Activated CD8-positive, alpha-beta T cell treated with anti-CD3 and anti-CD28 coated beads, Interleukin-2, amount 10 ng/mL, durations not matched to agents 7 days and 5 days (primary cell): Measurements from ENCODE around the gene ADCY2. TPM values are rescaled to one million over a fixed set of nuclear protein-coding genes. Genes with fewer than 3 reads are reported as not detected.

Source experiments
- ATAC-seq: fragments of 150-1000 bp; cut with Tn5 transposase; one replicate; pipeline ENCODE4 v1.10.0; 2021; ENCODE audit warnings: moderate library complexity
- CTCF ChIA-PET: fragments of 350-600 bp; sonication (Branson Sonifier 250); formaldehyde crosslinking; loops from one replicate; lab custom pipeline; 2021; ENCODE audit warnings: antibody characterized with exemption; lab: Charles Lee
- POLR2A ChIA-PET: fragments of 350-600 bp; sonication (Branson Sonifier 250); formaldehyde crosslinking; loops from one replicate; lab custom pipeline; 2021; ENCODE audit warnings: antibody characterized with exemption; lab: Charles Lee
- DNase-seq: peaks from one replicate; pipeline ENCODE4 v3.0.0-alpha.2; 2020
- H3K27ac Mint-ChIP-seq: one replicate; pipeline ENCODE4 v1.8.0; 2021; ENCODE audit warnings: mild to moderate bottlenecking, mixed read lengths
- H3K27me3 Mint-ChIP-seq: one replicate; pipeline ENCODE4 v1.8.0; 2021; ENCODE audit warnings: low read depth, mixed read lengths
- H3K36me3 Mint-ChIP-seq: one replicate; pipeline ENCODE4 v1.8.0; 2021; ENCODE audit warnings: low read depth, mixed read lengths
- H3K4me1 Mint-ChIP-seq: one replicate; pipeline ENCODE4 v1.8.0; 2021; ENCODE audit warnings: low read depth, mixed read lengths
- H3K4me3 Mint-ChIP-seq: one replicate; pipeline ENCODE4 v1.8.0; 2021; ENCODE audit warnings: mild to moderate bottlenecking, mixed read lengths
- H3K9me3 Mint-ChIP-seq: one replicate; pipeline ENCODE4 v1.8.0; 2022; ENCODE audit warnings: mixed read lengths; ENCODE audit not compliant: insufficient read depth
- total RNA-seq, 2 experiments: library from RNA; stranded (reverse); gene quantifications; one replicate each; pipeline ENCODE4 v1.2.3, GENCODE V29; 2021

ADCY2 gene
- total RNA-seq, 2 experiments from 2014 or later, result not detected

- CTCF ChIA-PET, result no interaction called here
- Mint-ChIP-seq H3K27me3 (no peaks in the 10 kb centered on the region), H3K9me3 (no peaks in the 10 kb centered on the region), H3K36me3 (no peaks in the 10 kb centered on the region), H3K4me3 (no peak overlapping the region), H3K27ac (no peak overlapping the region), H3K4me1 (no peaks in the 10 kb centered on the region)
- POLR2A ChIA-PET, result no interaction called here
- DNase-seq, result no peak
- ATAC-seq, result no peak
Measured at GRCh38 chr5:7622498-7622897, 226.6 kb downstream of the ADCY2 start.

- Mint-ChIP-seq H3K9me3 (no peaks in the 10 kb centered on the region), H3K4me3 (no peak overlapping the region), H3K36me3 (no peaks in the 10 kb centered on the region), H3K27me3 (no peaks in the 10 kb centered on the region), H3K27ac (no peak overlapping the region), H3K4me1 (no peaks in the 10 kb centered on the region)
- POLR2A ChIA-PET, result no interaction called here
- no peak for DNase-seq
- ATAC-seq, result no peak
- CTCF ChIA-PET, result no interaction called here
Measured at GRCh38 chr5:7625740-7626139, 229.8 kb downstream of the ADCY2 start.

- Mint-ChIP-seq H3K4me3 (no peak overlapping the region), H3K4me1 (no peaks in the 10 kb centered on the region), H3K27me3 (no peaks in the 10 kb centered on the region), H3K36me3 (no peaks in the 10 kb centered on the region), H3K9me3 (no peaks in the 10 kb centered on the region), H3K27ac (no peak overlapping the region)
- DNase-seq (no peak), ATAC-seq (no peak)
- ChIA-PET CTCF (no interaction called here), POLR2A (no interaction called here)
Measured at GRCh38 chr5:7628248-7628647, 232.3 kb downstream of the ADCY2 start.

GRCh38 chr5:7628820-7629219 is 232.9 kb downstream of the ADCY2 start:
- Mint-ChIP-seq H3K27me3 (no peaks in the 10 kb centered on the region), H3K36me3 (no peaks in the 10 kb centered on the region), H3K4me3 (no peak overlapping the region), H3K9me3 (no peaks in the 10 kb centered on the region), H3K27ac (no peak overlapping the region), H3K4me1 (no peaks in the 10 kb centered on the region)
- CTCF ChIA-PET, result no interaction called here
- ATAC-seq, result no peak
- no peak for DNase-seq
- POLR2A ChIA-PET, result no interaction called here

- ChIA-PET POLR2A (no interaction called here), CTCF (no interaction called here)
- no peak overlapping the region for H3K4me3 Mint-ChIP-seq
- H3K27me3 Mint-ChIP-seq, result no peaks in the 10 kb centered on the region
- DNase-seq, result no peak
- no peaks in the 10 kb centered on the region for H3K36me3 Mint-ChIP-seq
- H3K27ac Mint-ChIP-seq, result no peak overlapping the region
- no peaks in the 10 kb centered on the region for H3K4me1 Mint-ChIP-seq
- no peak for ATAC-seq
- H3K9me3 Mint-ChIP-seq, result no peaks in the 10 kb centered on the region
Measured at GRCh38 chr5:7629561-7629960, 233.6 kb downstream of the ADCY2 start.

- no peak overlapping the region for H3K27ac Mint-ChIP-seq
- no peaks in the 10 kb centered on the region for H3K36me3 Mint-ChIP-seq
- DNase-seq, result no peak
- CTCF ChIA-PET, result no interaction called here
- no peak overlapping the region for H3K4me3 Mint-ChIP-seq
- H3K4me1 Mint-ChIP-seq, result no peaks in the 10 kb centered on the region
- H3K27me3 Mint-ChIP-seq, result no peaks in the 10 kb centered on the region
- ATAC-seq, result no peak
- H3K9me3 Mint-ChIP-seq, result no peaks in the 10 kb centered on the region
- POLR2A ChIA-PET, result no interaction called here
Measured at GRCh38 chr5:7634837-7635236, 238.9 kb downstream of the ADCY2 start.

GRCh38 chr5:7638456-7638855 is 242.5 kb downstream of the ADCY2 start:
- ChIA-PET POLR2A (no interaction called here), CTCF (no interaction called here)
- ATAC-seq, result no peak
- H3K36me3 Mint-ChIP-seq, result no peaks in the 10 kb centered on the region
- H3K9me3 Mint-ChIP-seq, result no peaks in the 10 kb centered on the region
- no peaks in the 10 kb centered on the region for H3K4me1 Mint-ChIP-seq
- DNase-seq, result no peak
- H3K27me3 Mint-ChIP-seq, result no peaks in the 10 kb centered on the region
- H3K27ac Mint-ChIP-seq, result no peak overlapping the region
- no peak overlapping the region for H3K4me3 Mint-ChIP-seq

GRCh38 chr5:7642029-7642428 is 246.1 kb downstream of the ADCY2 start:
- no peaks in the 10 kb centered on the region for H3K27me3 Mint-ChIP-seq
- no peaks in the 10 kb centered on the region for H3K4me1 Mint-ChIP-seq
- H3K9me3 Mint-ChIP-seq, result peaks cover 6% of the 10 kb centered on the region
- no peak overlapping the region for H3K4me3 Mint-ChIP-seq
- no peaks in the 10 kb centered on the region for H3K36me3 Mint-ChIP-seq
- CTCF ChIA-PET, result no interaction called here
- no peak for DNase-seq
- ATAC-seq, result no peak
- POLR2A ChIA-PET, result no interaction called here
- H3K27ac Mint-ChIP-seq, result no peak overlapping the region

- POLR2A ChIA-PET, result no interaction called here
- H3K9me3 Mint-ChIP-seq, result peaks cover 6% of the 10 kb centered on the region
Measured at GRCh38 chr5:7644723-7645122, 248.8 kb downstream of the ADCY2 start.

GRCh38 chr5:7650755-7651154 is 254.8 kb downstream of the ADCY2 start:
- Mint-ChIP-seq H3K27ac (no peak overlapping the region), H3K4me1 (no peaks in the 10 kb centered on the region), H3K4me3 (no peak overlapping the region), H3K27me3 (no peaks in the 10 kb centered on the region), H3K9me3 (no peaks in the 10 kb centered on the region), H3K36me3 (no peaks in the 10 kb centered on the region)
- no peak for DNase-seq
- no peak for ATAC-seq
- POLR2A ChIA-PET, result no interaction called here
- CTCF ChIA-PET, result no interaction called here

More at GRCh38 chr5:7644723-7645122, 248.8 kb downstream of the ADCY2 start:
- H3K4me1 Mint-ChIP-seq, result no peaks in the 10 kb centered on the region
- no peak for ATAC-seq
- CTCF ChIA-PET, result no interaction called here
- H3K4me3 Mint-ChIP-seq, result no peak overlapping the region
- DNase-seq, result no peak
- H3K27ac Mint-ChIP-seq, result no peak overlapping the region
- H3K27me3 Mint-ChIP-seq, result no peaks in the 10 kb centered on the region
- no peaks in the 10 kb centered on the region for H3K36me3 Mint-ChIP-seq

- Mint-ChIP-seq H3K4me1 (no peaks in the 10 kb centered on the region), H3K9me3 (no peaks in the 10 kb centered on the region), H3K36me3 (no peaks in the 10 kb centered on the region), H3K27me3 (no peaks in the 10 kb centered on the region), H3K4me3 (no peak overlapping the region), H3K27ac (no peak overlapping the region)
- ATAC-seq, result no peak
- ChIA-PET CTCF (no interaction called here), POLR2A (no interaction called here)
- DNase-seq, result no peak
Measured at GRCh38 chr5:7653046-7653445, 257.1 kb downstream of the ADCY2 start.

- Mint-ChIP-seq H3K4me1 (no peaks in the 10 kb centered on the region), H3K36me3 (no peaks in the 10 kb centered on the region), H3K27me3 (no peaks in the 10 kb centered on the region), H3K4me3 (no peak overlapping the region), H3K9me3 (no peaks in the 10 kb centered on the region), H3K27ac (no peak overlapping the region)
- ChIA-PET POLR2A (no interaction called here), CTCF (no interaction called here)
- no peak for ATAC-seq
- no peak for DNase-seq
Measured at GRCh38 chr5:7657153-7657552, 261.2 kb downstream of the ADCY2 start.

GRCh38 chr5:7659420-7659819 is 263.5 kb downstream of the ADCY2 start:
- no peak overlapping the region for H3K27ac Mint-ChIP-seq
- no peaks in the 10 kb centered on the region for H3K9me3 Mint-ChIP-seq
- DNase-seq (no peak), ATAC-seq (no peak)
- H3K36me3 Mint-ChIP-seq, result no peaks in the 10 kb centered on the region
- H3K27me3 Mint-ChIP-seq, result no peaks in the 10 kb centered on the region
- H3K4me3 Mint-ChIP-seq, result no peak overlapping the region
- H3K4me1 Mint-ChIP-seq, result no peaks in the 10 kb centered on the region
- ChIA-PET POLR2A (no interaction called here), CTCF (no interaction called here)
